AG08396 (cell line): ENCODE measurements around the gene ANXA7.

Experiments
- DNase-seq: peaks from one replicate; pipeline ENCODE4 v3.0.0; 2012; ENCODE audit warnings: low spot score, mixed read lengths

The ANXA7 gene

GRCh38 chr10:73413528-73414229 lies at the start of gene ANXA7:
ANXA7 (minus strand) TSS chr10:73414058; CDS start chr10:73400856, 13,202 bp downstream.
- peak; percentile 98 for DNase-seq

GRCh38 chr10:73460897-73461296 lies 47.0 kb upstream of the ANXA7 start:
- DNase-seq: no peak

- no peak for DNase-seq
Observed at GRCh38 chr10:73459683-73460314, 45.9 kb upstream of the ANXA7 start.

GRCh38 chr10:73456187-73456890 lies 42.5 kb upstream of the ANXA7 start:
- no peak for DNase-seq

GRCh38 chr10:73449113-73449512 lies 35.3 kb upstream of the ANXA7 start:
- no peak for DNase-seq

GRCh38 chr10:73448384-73448783 lies 34.5 kb upstream of the ANXA7 start:
- DNase-seq: no peak

- DNase-seq: no peak
Observed at GRCh38 chr10:73446926-73447325, 33.1 kb upstream of the ANXA7 start.

- no peak for DNase-seq
Observed at GRCh38 chr10:73444457-73444856, 30.6 kb upstream of the ANXA7 start.

- DNase-seq: peak; percentile 57
Observed at GRCh38 chr10:73439605-73440312, 25.9 kb upstream of the ANXA7 start.

GRCh38 chr10:73439055-73439454 lies 25.2 kb upstream of the ANXA7 start:
- DNase-seq: peak; percentile 10

- no peak for DNase-seq
Observed at GRCh38 chr10:73433538-73433867, 19.6 kb upstream of the ANXA7 start, which contains the start of gene MSS51. MSS51 (minus strand) TSS chr10:73433561; CDS start chr10:73428284, 5,277 bp downstream.

GRCh38 chr10:73432646-73433537 lies 19.0 kb upstream of the ANXA7 start:
- DNase-seq: no peak

GRCh38 chr10:73426318-73426717 lies 12.5 kb upstream of the ANXA7 start:
- no peak for DNase-seq

- no peak for DNase-seq
Observed at GRCh38 chr10:73424478-73424877, 10.6 kb upstream of the ANXA7 start.

GRCh38 chr10:73423309-73423708 lies 9.5 kb upstream of the ANXA7 start:
- no peak for DNase-seq

GRCh38 chr10:73416571-73416970 lies 2.7 kb upstream of the ANXA7 start:
- no peak for DNase-seq

- DNase-seq: no peak
Observed at GRCh38 chr10:73414230-73414945, 530 bp upstream of the ANXA7 start.

- DNase-seq: peak; percentile 39
Observed at GRCh38 chr10:73413108-73413527, 740 bp downstream of the ANXA7 start.

- DNase-seq: no peak
Observed at GRCh38 chr10:73410897-73411296, 3.0 kb downstream of the ANXA7 start.

GRCh38 chr10:73408978-73409521 lies 4.8 kb downstream of the ANXA7 start:
- DNase-seq: no peak
